Smooth muscle cell (in vitro differentiated cells): ENCODE measurements around the gene PLEKHH3. TPM values are rescaled to one million over a fixed set of nuclear protein-coding genes. Genes with fewer than 3 reads are reported as not detected.

Experiments
- DNase-seq: peaks from one replicate; lab custom pipeline; 2025; ENCODE audit not compliant: unreplicated experiment; lab: John Stamatoyannopoulos, UW
- H2AFZ ChIP-seq: fragments of 200-600 bp; sonication (generic); 2 replicates; pipeline ENCODE4 v1.6.0; 2016; ENCODE audit warnings: antibody characterized with exemption, low read depth, mild to moderate bottlenecking
- H3F3A ChIP-seq: fragments of 200-600 bp; sonication (generic); 2 replicates; pipeline ENCODE4 v1.6.0; 2017; ENCODE audit warnings: antibody characterized with exemption, low read depth
- H3K27ac ChIP-seq: fragments of 200-600 bp; sonication (generic); 2 replicates; pipeline ENCODE4 v1.5.1; 2016; ENCODE audit warnings: low read depth, mild to moderate bottlenecking
- H3K27me3 ChIP-seq: fragments of 200-600 bp; sonication (generic); 2 replicates; pipeline ENCODE4 v1.6.1; 2016; ENCODE audit warnings: low read depth, mild to moderate bottlenecking
- H3K36me3 ChIP-seq: fragments of 200-600 bp; sonication (generic); 2 replicates; pipeline ENCODE4 v1.5.1; 2016; ENCODE audit warnings: low read depth
- H3K4me1 ChIP-seq: fragments of 200-600 bp; sonication (generic); 2 replicates; pipeline ENCODE4 v1.5.1; 2016; ENCODE audit warnings: low read depth
- H3K4me2 ChIP-seq: fragments of 200-600 bp; sonication (generic); 2 replicates; pipeline ENCODE4 v1.6.0; 2016; ENCODE audit warnings: mild to moderate bottlenecking
- H3K4me3 ChIP-seq: fragments of 200-600 bp; sonication (generic); 2 replicates; pipeline ENCODE4 v1.5.1; 2016; ENCODE audit warnings: mild to moderate bottlenecking
- H3K79me2 ChIP-seq: fragments of 200-600 bp; sonication (generic); 2 replicates; pipeline ENCODE4 v1.6.0; 2016; ENCODE audit warnings: low read depth, mild to moderate bottlenecking
- H3K9ac ChIP-seq: fragments of 200-600 bp; sonication (generic); 2 replicates; pipeline ENCODE4 v1.6.0; 2016; ENCODE audit warnings: low read depth
- H3K9me3 ChIP-seq: fragments of 200-600 bp; sonication (generic); replicated peaks from 2 replicates; pipeline ENCODE4 v1.5.1; 2016; ENCODE audit warnings: low read depth
- H4K20me1 ChIP-seq: fragments of 200-600 bp; sonication (generic); 2 replicates; pipeline ENCODE4 v1.6.0; 2016; ENCODE audit warnings: low read depth
- WGBS: methylation state at CpG from one replicate; pipeline ENCODE4 v1.1.7; 2016; ENCODE audit warnings: low lambda C conversion rate; 5-methylcytosine and 5-hydroxymethylcytosine counted together
- polyA plus RNA-seq: library from polyadenylated mRNA; unstranded; fragments of >200 nt; fragmentation: Nextera tagmentation; extraction: Ambion mirVana; gene quantifications from 2 replicates; pipeline ENCODE4 v1.2.1, GENCODE V29; 2016
- total RNA-seq: library from RNA; depleted of rRNA; stranded (reverse); fragments of >200 nt; gene quantifications from 2 replicates; pipeline ENCODE4 v1.2.3, GENCODE V29; 2014
- TF ChIP-seq, protein P1 (sequence below): fragments of 200-600 bp; sonication (generic); IDR thresholded peaks from 2 replicates; pipeline ENCODE4 v1.5.1; 2017; ENCODE audit warnings: borderline replicate concordance, mild to moderate bottlenecking, antibody characterized with exemption; ENCODE audit not compliant: insufficient read depth, poor library complexity, severe bottlenecking

The PLEKHH3 gene
- total and polyA plus RNA-seq, 2 experiments from 2014 or later: 5.0 to 23.7 TPM

- no peak overlapping the region for H2AFZ ChIP-seq
- no peak overlapping the region for H3K4me3 ChIP-seq
- H3K27ac ChIP-seq: no peak overlapping the region
- no peak overlapping the region for H3K9ac ChIP-seq
- H3K4me2 ChIP-seq: no peak overlapping the region
- no peaks in the 10 kb centered on the region for H3F3A ChIP-seq
- H3K79me2 ChIP-seq: no peaks in the 10 kb centered on the region
- no peak for DNase-seq
- H3K4me1 ChIP-seq: no peaks in the 10 kb centered on the region
- WGBS: 55% methylated on average over 2 of the region's 2 CpGs
- TF ChIP-seq, protein P1, sequence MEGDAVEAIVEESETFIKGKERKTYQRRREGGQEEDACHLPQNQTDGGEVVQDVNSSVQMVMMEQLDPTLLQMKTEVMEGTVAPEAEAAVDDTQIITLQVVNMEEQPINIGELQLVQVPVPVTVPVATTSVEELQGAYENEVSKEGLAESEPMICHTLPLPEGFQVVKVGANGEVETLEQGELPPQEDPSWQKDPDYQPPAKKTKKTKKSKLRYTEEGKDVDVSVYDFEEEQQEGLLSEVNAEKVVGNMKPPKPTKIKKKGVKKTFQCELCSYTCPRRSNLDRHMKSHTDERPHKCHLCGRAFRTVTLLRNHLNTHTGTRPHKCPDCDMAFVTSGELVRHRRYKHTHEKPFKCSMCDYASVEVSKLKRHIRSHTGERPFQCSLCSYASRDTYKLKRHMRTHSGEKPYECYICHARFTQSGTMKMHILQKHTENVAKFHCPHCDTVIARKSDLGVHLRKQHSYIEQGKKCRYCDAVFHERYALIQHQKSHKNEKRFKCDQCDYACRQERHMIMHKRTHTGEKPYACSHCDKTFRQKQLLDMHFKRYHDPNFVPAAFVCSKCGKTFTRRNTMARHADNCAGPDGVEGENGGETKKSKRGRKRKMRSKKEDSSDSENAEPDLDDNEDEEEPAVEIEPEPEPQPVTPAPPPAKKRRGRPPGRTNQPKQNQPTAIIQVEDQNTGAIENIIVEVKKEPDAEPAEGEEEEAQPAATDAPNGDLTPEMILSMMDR: peak; percentile 71
- no peaks in the 10 kb centered on the region for H3K27me3 ChIP-seq
- no peaks in the 10 kb centered on the region for H3K36me3 ChIP-seq
- H4K20me1 ChIP-seq: no peaks in the 10 kb centered on the region
- no peaks in the 10 kb centered on the region for H3K9me3 ChIP-seq
These were observed 44.3 kb upstream of the PLEKHH3 start for GRCh38 chr17:42720996-42721583.

- Histone ChIP-seq H2AFZ (no peak overlapping the region), H3K36me3 (no peaks in the 10 kb centered on the region), H3K27me3 (no peaks in the 10 kb centered on the region), H3K79me2 (no peaks in the 10 kb centered on the region), H3K4me1 (no peaks in the 10 kb centered on the region), H3K9ac (no peak overlapping the region), H3K9me3 (no peaks in the 10 kb centered on the region), H4K20me1 (no peaks in the 10 kb centered on the region), H3K4me3 (no peak overlapping the region), H3K27ac (no peak overlapping the region), H3K4me2 (no peak overlapping the region), H3F3A (no peaks in the 10 kb centered on the region)
- 100% methylated on average over 2 of the region's 2 CpGs for WGBS
- TF ChIP-seq, protein P1: no peak
- DNase-seq: no peak
These were observed 32.8 kb upstream of the PLEKHH3 start for GRCh38 chr17:42709561-42709960.

- TF ChIP-seq, protein P1: no peak
- no peak for DNase-seq
- Histone ChIP-seq H3K9ac (no peak overlapping the region), H3K4me1 (no peaks in the 10 kb centered on the region), H3F3A (no peaks in the 10 kb centered on the region), H3K36me3 (no peaks in the 10 kb centered on the region), H3K79me2 (no peaks in the 10 kb centered on the region), H4K20me1 (no peaks in the 10 kb centered on the region), H3K9me3 (no peaks in the 10 kb centered on the region), H3K4me3 (no peak overlapping the region), H3K27me3 (no peaks in the 10 kb centered on the region), H3K4me2 (no peak overlapping the region), H2AFZ (no peak overlapping the region), H3K27ac (no peak overlapping the region)
- WGBS: 100% methylated on average over 3 of the region's 3 CpGs
These were observed 31.8 kb upstream of the PLEKHH3 start for GRCh38 chr17:42708588-42708987.

- no peak for DNase-seq
- TF ChIP-seq, protein P1: no peak
These were observed 29.9 kb upstream of the PLEKHH3 start for GRCh38 chr17:42706732-42707131.

More at GRCh38 chr17:42706732-42707131, 29.9 kb upstream of the PLEKHH3 start:
- no peaks in the 10 kb centered on the region for H3K79me2 ChIP-seq
- 94% methylated on average over 5 of the region's 5 CpGs for WGBS
- no peaks in the 10 kb centered on the region for H3K9me3 ChIP-seq
- H3K4me2 ChIP-seq: no peak overlapping the region
- no peak overlapping the region for H2AFZ ChIP-seq
- no peak overlapping the region for H3K9ac ChIP-seq
- no peak overlapping the region for H3K4me3 ChIP-seq
- no peaks in the 10 kb centered on the region for H3K4me1 ChIP-seq
- H3K36me3 ChIP-seq: no peaks in the 10 kb centered on the region
- no peak overlapping the region for H3K27ac ChIP-seq
- no peaks in the 10 kb centered on the region for H3K27me3 ChIP-seq
- H4K20me1 ChIP-seq: no peaks in the 10 kb centered on the region
- H3F3A ChIP-seq: no peaks in the 10 kb centered on the region
